LNCaP clone FGC (cell line): ENCODE measurements around the gene PRDM16.

Experiments used
- DNase-seq: peaks from one replicate; pipeline ENCODE4 v3.0.0-alpha.2; 2011; ENCODE audit warnings: low read depth
- H3K4me3 ChIP-seq: 2 replicates; pipeline ENCODE4 v1.5.1; 2011; ENCODE audit warnings: mild to moderate bottlenecking, low read depth, low read length, control low read depth
- TF ChIP-seq, protein P1 (sequence below): IDR thresholded peaks from 2 replicates; pipeline ENCODE4 v1.5.1; 2012; ENCODE audit warnings: mild to moderate bottlenecking; ENCODE audit not compliant: control insufficient read depth, insufficient read depth; ENCODE audit errors: extremely low read depth

The PRDM16 gene

DNA sequence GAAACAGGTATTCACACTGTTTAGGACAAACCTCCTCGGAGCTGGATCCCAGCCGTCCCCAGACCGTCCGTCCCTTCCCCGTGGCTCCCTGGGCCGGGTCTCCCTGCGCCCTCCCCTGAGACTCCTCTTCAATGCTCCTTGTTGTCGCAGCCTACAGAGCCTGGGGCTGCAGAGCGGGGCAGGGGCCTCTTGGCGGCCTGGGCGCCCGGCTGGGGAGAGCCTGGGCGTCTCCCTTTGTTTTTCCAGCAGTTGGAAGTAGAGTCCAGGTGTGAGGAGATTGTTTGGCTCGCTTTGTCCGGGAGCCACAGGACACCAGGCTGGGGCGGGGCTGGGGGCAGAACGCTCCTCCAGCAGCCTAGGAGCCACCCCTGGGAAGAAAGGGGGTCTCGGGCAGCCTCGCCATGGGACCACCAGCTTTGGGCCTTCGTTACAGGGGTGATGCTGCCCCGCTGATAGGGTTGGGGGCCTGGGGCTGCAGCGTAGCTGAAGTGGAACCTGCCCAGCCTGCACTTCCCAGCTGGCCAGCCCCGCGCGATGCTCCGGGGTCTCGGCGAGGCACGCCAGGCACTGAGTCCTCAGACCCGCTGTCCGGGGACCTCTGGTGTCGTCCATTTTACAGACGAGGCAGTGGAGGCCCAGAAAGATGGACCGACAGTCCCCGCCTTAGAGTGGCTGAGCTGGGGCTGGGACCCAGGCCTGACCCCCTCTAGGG, 66.9 kb downstream of the PRDM16 start:
- H3K4me3 ChIP-seq: no peak overlapping the region
- TF ChIP-seq, protein P1, sequence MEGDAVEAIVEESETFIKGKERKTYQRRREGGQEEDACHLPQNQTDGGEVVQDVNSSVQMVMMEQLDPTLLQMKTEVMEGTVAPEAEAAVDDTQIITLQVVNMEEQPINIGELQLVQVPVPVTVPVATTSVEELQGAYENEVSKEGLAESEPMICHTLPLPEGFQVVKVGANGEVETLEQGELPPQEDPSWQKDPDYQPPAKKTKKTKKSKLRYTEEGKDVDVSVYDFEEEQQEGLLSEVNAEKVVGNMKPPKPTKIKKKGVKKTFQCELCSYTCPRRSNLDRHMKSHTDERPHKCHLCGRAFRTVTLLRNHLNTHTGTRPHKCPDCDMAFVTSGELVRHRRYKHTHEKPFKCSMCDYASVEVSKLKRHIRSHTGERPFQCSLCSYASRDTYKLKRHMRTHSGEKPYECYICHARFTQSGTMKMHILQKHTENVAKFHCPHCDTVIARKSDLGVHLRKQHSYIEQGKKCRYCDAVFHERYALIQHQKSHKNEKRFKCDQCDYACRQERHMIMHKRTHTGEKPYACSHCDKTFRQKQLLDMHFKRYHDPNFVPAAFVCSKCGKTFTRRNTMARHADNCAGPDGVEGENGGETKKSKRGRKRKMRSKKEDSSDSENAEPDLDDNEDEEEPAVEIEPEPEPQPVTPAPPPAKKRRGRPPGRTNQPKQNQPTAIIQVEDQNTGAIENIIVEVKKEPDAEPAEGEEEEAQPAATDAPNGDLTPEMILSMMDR: no peak
- DNase-seq: no peak

DNA sequence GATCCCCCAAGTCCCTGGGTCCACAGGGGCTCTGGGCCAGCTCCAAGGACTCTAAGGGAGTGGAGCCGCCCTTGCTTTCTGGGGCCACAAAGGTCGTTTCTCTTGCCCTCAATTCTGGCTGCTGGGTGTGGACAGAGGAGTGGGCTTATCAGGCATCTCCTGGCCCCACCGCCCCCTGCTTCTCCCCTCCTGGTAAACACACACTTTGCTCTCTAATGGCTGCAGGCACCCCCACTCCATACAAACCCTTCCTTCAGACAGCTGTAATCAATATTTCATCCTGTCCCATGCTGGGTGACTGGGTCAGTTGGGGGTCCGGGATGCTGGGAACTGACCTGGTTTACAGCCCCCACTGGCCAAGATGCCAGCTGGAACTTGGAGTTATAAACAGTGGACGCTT, 67.5 kb downstream of the PRDM16 start:
- DNase-seq: no peak
- TF ChIP-seq, protein P1: no peak
- H3K4me3 ChIP-seq: no peak overlapping the region

DNA sequence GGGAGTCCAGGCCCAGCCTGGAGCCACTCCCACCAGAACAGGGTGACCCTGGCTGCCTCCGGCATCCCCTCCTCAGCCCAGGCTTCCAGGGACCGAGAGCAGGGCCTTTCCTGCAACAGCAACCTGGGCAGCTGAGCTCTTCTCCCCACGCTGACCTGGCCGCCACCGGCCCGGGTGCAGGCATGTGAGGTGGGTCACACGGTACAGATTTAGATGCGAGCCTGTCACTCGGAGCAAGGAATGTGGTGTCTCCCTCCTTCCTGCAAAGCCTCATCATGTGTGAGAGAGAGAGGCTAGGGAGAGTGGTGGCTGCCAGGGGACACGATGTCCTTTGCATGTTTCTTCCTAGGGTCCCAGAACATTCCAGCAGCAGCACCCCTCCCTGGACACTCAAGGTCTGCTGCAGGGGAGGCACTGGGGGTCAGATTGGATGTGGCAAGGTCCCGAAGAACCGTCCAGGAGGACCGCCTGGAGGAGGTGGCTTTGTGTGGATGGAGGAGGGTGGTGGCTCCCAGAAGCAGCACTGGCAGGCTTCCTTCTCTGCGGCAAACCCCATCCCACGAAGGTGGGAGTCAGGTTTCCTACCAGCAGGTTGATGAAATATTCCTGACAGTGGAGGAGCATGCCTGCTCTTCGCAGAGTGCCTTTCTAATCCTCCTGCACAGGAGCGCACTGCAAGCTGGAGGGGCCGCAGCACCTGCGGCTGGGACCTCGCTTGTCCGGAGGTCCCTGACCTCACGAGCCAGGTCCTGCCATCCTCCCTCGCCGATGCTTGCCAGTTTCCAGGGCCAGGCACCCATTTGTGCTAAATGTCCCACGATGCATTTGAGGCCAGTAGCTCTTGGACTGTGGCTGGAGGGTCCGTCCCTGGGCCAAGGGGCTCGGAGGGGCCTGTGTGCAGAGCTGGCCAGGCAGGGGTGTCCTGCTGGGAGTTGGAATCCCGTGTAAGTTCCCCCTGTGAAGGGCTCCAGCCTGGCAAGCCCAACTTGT, 68.4 kb downstream of the PRDM16 start:
- H3K4me3 ChIP-seq: no peak overlapping the region
- DNase-seq: no peak
- TF ChIP-seq, protein P1: no peak

DNA sequence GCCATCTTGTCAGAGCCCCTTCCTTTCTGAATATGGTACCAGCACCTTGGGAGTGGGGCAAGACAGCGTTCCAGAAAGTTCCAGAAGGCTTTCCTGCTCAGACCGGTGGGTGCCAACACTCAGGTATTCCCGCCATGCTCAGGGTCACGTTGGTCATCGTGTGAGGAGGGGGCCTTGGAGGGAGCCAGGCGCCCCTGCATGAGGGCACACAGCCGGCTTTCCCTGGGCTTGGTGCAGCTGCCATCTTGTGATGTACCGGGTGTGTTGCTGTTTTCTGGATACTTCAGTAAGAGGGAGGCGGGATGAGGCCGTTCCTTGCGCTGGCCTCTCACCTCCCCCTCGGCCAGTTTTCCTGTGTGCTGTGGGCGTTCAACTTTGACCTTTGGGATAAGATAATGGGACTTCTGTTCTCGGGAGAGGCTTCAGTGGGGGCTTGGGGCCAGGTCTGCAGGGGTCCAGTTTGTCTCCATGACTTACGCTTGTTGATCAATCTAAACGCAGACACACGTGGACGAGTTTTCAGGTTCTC, 69.7 kb downstream of the PRDM16 start:
- TF ChIP-seq, protein P1: no peak
- H3K4me3 ChIP-seq: no peak overlapping the region
- no peak for DNase-seq

DNA sequence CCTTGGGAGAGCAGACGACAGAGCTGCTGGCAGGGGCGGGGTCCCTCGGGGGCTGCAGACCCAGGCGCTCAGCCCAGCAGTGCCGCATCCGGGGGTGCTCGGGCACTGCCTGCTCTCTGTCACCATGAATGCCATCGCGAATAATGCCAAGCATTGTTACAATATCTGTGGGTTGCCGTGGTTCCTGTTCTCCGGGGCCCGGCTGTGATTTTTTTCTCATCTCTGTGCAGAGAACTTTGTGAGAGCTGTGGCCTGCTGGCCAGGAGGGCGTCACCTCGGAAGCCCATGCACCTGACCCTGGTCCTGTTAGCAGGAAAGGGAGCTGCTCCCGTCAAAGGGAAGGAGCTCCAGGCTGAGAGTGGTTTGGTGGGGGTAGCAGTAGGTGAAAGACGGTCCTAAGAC, 70.4 kb downstream of the PRDM16 start:
- TF ChIP-seq, protein P1: no peak
- DNase-seq: no peak
- no peak overlapping the region for H3K4me3 ChIP-seq

DNA sequence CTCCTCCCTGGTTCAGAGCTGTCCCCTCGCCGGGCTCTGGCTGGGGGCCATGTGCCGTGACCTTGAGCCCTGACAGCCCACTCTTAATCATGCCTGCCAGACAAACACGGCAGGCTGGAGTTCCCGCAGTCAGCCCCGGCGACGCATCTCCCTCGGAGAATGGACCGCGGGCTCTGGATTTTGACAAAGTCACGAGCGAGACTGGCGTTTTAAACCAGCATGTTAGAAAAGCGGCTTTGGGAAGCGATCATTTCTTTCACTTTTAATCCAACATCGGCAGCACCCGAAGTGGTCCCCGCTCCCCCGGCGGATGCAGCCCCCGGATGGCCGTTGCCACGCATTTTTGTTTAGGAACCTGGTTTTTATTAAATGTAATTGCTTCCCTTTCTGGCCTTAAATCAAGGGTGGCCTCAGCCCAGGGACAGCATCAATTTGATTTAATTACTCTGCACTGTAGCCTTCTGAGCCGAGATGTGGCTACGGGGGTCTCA, 70.9 kb downstream of the PRDM16 start:
- no peak for DNase-seq
- no peak overlapping the region for H3K4me3 ChIP-seq

More for the DNA sequence above, 70.9 kb downstream of the PRDM16 start:
- TF ChIP-seq, protein P1: no peak
